Suprapubic skin (tissue), 4 donors: ENCODE data around the gene GPA33. TPM values are rescaled to one million over a fixed set of nuclear protein-coding genes. Genes with fewer than 3 reads are reported as not detected.

ENCODE experiments used
- DNase-seq, 2 donors: peaks; one replicate each; pipeline ENCODE4 v3.0.0-alpha.2; 2019; ENCODE audit warnings: low spot score in 2 of 2
- H3K27ac ChIP-seq: fragments of 200-600 bp; sonication (generic); one replicate; pipeline ENCODE4 v1.5.1; 2019
- H3K27me3 ChIP-seq: fragments of 200-600 bp; sonication (generic); one replicate; pipeline ENCODE4 v1.5.1; 2019
- H3K36me3 ChIP-seq: fragments of 200-600 bp; sonication (generic); one replicate; pipeline ENCODE4 v1.5.1; 2019
- H3K4me1 ChIP-seq: fragments of 200-600 bp; sonication (generic); one replicate; pipeline ENCODE4 v1.5.1; 2019
- H3K4me3 ChIP-seq: fragments of 200-600 bp; sonication (generic); one replicate; pipeline ENCODE4 v1.5.1; 2019; ENCODE audit warnings: mild to moderate bottlenecking
- H3K9me3 ChIP-seq: fragments of 200-600 bp; sonication (generic); one replicate; pipeline ENCODE4 v1.5.1; 2019
- CTCF ChIP-seq, 2 donors: fragments of 200-600 bp in 1 of 2; fragments of 450-650 bp in 1 of 2; sonication (generic) in 1 of 2; IDR thresholded peaks; one replicate each; pipeline ENCODE4 v1.5.1; 2016 to 2019; ENCODE audit warnings: antibody characterized with exemption in 2 of 2, mild to moderate bottlenecking in 1 of 2, moderate library complexity in 1 of 2
- EP300 ChIP-seq: sonication (generic); formaldehyde crosslinking; IDR thresholded peaks from one replicate; pipeline ENCODE4 v1.6.1; 2017; ENCODE audit warnings: antibody characterized with exemption
- POLR2A ChIP-seq, 2 donors: fragments of 450-650 bp; IDR thresholded peaks; one replicate each; pipeline ENCODE4 v1.6.1; 2017; ENCODE audit warnings: antibody characterized with exemption in 2 of 2, mild to moderate bottlenecking in 2 of 2, moderate library complexity in 2 of 2
- POLR2AphosphoS5 ChIP-seq, 3 donors: sonication (generic); formaldehyde crosslinking; IDR thresholded peaks; one replicate each; pipeline ENCODE4 v1.6.1; 2017; ENCODE audit warnings: antibody characterized with exemption in 3 of 3
- WGBS: methylation state at CpG from one replicate; pipeline ENCODE4 v1.1.5; 2018; 5-methylcytosine and 5-hydroxymethylcytosine counted together
- total RNA-seq, 4 donors: library from RNA; depleted of rRNA; stranded (reverse); fragments of >200 nt; gene quantifications; one replicate each; pipeline ENCODE4 v1.1.0, GENCODE V29; 2016

GPA33 gene
- total RNA-seq, 4 donors from 2014 or later: 0.15 TPM; not detected in 3

GRCh38 chr1:167136191-167136614 lies 46.0 kb upstream of the GPA33 start:
- Histone ChIP-seq H3K4me3 (no peak overlapping the region), H3K27me3 (no peaks in the 10 kb centered on the region), H3K27ac (no peak overlapping the region), H3K4me1 (no peaks in the 10 kb centered on the region), H3K36me3 (no peaks in the 10 kb centered on the region), H3K9me3 (no peaks in the 10 kb centered on the region)
- no peak for DNase-seq
- WGBS: 44% methylated on average over 2 of the region's 2 CpGs
- no peak for TF ChIP-seq POLR2A (IDR thresholded peaks at IDR 0.05)
- TF ChIP-seq EP300: no peak
- no peak for TF ChIP-seq CTCF (IDR thresholded peaks at IDR 0.05)
- TF ChIP-seq POLR2AphosphoS5 (IDR thresholded peaks at IDR 0.05): no peak

- Histone ChIP-seq H3K9me3 (no peaks in the 10 kb centered on the region), H3K4me1 (no peaks in the 10 kb centered on the region), H3K27me3 (no peaks in the 10 kb centered on the region), H3K36me3 (no peaks in the 10 kb centered on the region), H3K4me3 (no peak overlapping the region), H3K27ac (no peak overlapping the region)
- TF ChIP-seq CTCF (IDR thresholded peaks at IDR 0.05) (no peak), EP300 (no peak), POLR2AphosphoS5 (IDR thresholded peaks at IDR 0.05) (no peak), POLR2A (IDR thresholded peaks at IDR 0.05) (no peak)
- 66% methylated on average over 4 of the region's 4 CpGs for WGBS
- no peak for DNase-seq
Observed at GRCh38 chr1:167135281-167135840, 45.2 kb upstream of the GPA33 start.

GRCh38 chr1:167132301-167133010 lies 42.3 kb upstream of the GPA33 start:
- Histone ChIP-seq H3K36me3 (no peaks in the 10 kb centered on the region), H3K27me3 (peaks cover 9% of the 10 kb centered on the region), H3K27ac (no peak overlapping the region), H3K4me3 (no peak overlapping the region), H3K4me1 (no peaks in the 10 kb centered on the region), H3K9me3 (no peaks in the 10 kb centered on the region)
- TF ChIP-seq POLR2AphosphoS5 (IDR thresholded peaks at IDR 0.05): no peak
- no peak for TF ChIP-seq POLR2A (IDR thresholded peaks at IDR 0.05)
- no peak for TF ChIP-seq EP300
- no peak for TF ChIP-seq CTCF (IDR thresholded peaks at IDR 0.05)
- no peak for DNase-seq
- 84% methylated on average over 8 of the region's 8 CpGs for WGBS

- Histone ChIP-seq H3K9me3 (no peaks in the 10 kb centered on the region), H3K36me3 (no peaks in the 10 kb centered on the region), H3K27me3 (peaks cover 23% of the 10 kb centered on the region), H3K4me3 (no peak overlapping the region), H3K4me1 (no peaks in the 10 kb centered on the region), H3K27ac (no peak overlapping the region)
- WGBS: 66% methylated on average over 4 of the region's 4 CpGs
- TF ChIP-seq CTCF (IDR thresholded peaks at IDR 0.05) (no peak), POLR2A (IDR thresholded peaks at IDR 0.05) (no peak), POLR2AphosphoS5 (IDR thresholded peaks at IDR 0.05) (no peak), EP300 (no peak)
- DNase-seq: no peak
Observed at GRCh38 chr1:167130829-167131510, 40.8 kb upstream of the GPA33 start.
